GM12865 (cell line): ENCODE data around the gene CCRL2.
A peak's percentile ranks its signal among the peaks of the same experiment; 100 is the strongest.

Experiments
- DNase-seq: peaks from one replicate; pipeline ENCODE4 v3.0.0; 2010; ENCODE audit warnings: low read depth
- H3K4me3 ChIP-seq: 2 replicates; pipeline ENCODE4 v1.5.1; 2011; ENCODE audit warnings: mild to moderate bottlenecking, low read depth, low read length, control low read depth
- CTCF ChIP-seq: IDR thresholded peaks from 2 replicates; pipeline ENCODE4 v1.5.1; 2011; ENCODE audit warnings: low read length, control low read depth, low read depth, inconsistent platforms; ENCODE audit not compliant: insufficient read depth; ENCODE audit errors: missing control alignments

CCRL2 gene

GRCh38 chr3:46433841-46434240 is 26.8 kb downstream of the CCRL2 start:
- H3K4me3 ChIP-seq, result no peak overlapping the region
- TF ChIP-seq CTCF, result no peak
- DNase-seq, result no peak

DNA sequence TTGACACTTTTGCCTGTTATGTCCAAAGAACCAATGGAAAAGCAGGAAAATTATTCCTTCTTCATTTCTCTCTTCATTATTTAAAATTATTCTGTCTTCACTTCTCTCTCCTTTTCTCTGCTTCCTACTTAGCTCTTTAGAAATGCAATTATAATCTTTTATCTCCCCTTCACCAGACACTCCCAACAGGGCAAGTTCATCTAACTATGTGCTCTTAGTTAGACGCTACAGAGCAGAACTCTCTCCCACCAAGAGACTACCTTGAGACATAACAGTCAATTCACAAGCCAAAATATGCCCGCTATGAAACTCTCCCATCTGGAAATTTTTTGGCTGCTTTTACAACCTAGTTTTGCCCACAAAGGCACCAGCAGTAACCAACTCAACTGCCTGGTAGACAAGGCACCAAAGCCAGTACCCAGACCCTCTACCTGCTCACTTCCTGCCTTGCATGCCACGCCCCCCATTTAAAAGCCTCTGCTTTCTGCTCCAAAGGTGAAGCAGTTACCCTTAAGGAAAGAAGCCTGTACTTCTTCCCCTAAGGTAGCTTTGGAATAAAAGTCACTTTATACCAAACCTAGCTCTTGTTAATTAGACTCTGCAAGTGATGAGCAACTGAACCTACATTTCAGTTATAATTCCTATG is 28.1 kb downstream of the CCRL2 start:
- TF ChIP-seq CTCF, result no peak
- no peak for DNase-seq

DNA sequence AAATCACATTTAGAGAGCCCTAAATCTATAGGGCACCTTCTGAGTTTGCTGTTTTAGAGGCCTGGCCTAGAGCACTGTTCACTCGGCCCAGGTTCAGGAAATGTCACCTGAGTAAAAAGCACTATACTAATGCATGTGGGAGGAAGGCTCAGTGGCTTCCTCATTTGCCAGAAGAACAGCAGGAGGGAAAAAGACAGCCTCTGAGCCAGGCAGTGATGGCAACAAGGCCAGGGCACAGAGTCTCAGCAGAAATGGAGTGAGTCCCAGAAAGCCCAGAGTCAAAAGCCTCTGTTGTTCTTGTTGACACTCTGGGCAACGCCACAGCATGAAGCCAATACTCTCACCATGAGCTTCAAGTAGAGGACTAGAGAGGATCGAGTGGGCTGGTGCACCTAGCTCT is 31.8 kb downstream of the CCRL2 start:
- no peak for DNase-seq
- no peak overlapping the region for H3K4me3 ChIP-seq
- no peak for TF ChIP-seq CTCF

More for the DNA sequence above, 28.1 kb downstream of the CCRL2 start:
- H3K4me3 ChIP-seq, result no peak overlapping the region

- DNase-seq, result peak; percentile 82
- H3K4me3 ChIP-seq, result no peak overlapping the region
- TF ChIP-seq CTCF, result no peak
Measured at GRCh38 chr3:46440531-46441294, 33.7 kb downstream of the CCRL2 start.

GRCh38 chr3:46442576-46443530 is 35.8 kb downstream of the CCRL2 start:
- peak; percentile 53 for TF ChIP-seq CTCF

GRCh38 chr3:46447228-46447985 is 40.3 kb downstream of the CCRL2 start:
- DNase-seq, result no peak
- no peak overlapping the region for H3K4me3 ChIP-seq
- no peak for TF ChIP-seq CTCF

More at GRCh38 chr3:46442576-46443530, 35.8 kb downstream of the CCRL2 start:
- peak; percentile 56 for DNase-seq
- no peak overlapping the region for H3K4me3 ChIP-seq
